H1 (cell line): Measurements from ENCODE around the gene GRK3. TPM values are rescaled to one million over a fixed set of nuclear protein-coding genes. Genes with fewer than 3 reads are reported as not detected.

Experiments
- CTCF ChIA-PET: fragments of 300-600 bp; sonication (Branson Sonifier 250); formaldehyde crosslinking; loops from one replicate; lab custom pipeline; 2021; ENCODE audit not compliant: partially characterized antibody; lab: Charles Lee
- POLR2A ChIA-PET: fragments of 300-600 bp; sonication (Branson Sonifier 250); formaldehyde crosslinking; loops from one replicate; lab custom pipeline; 2021; ENCODE audit warnings: inconsistent platforms; ENCODE audit not compliant: partially characterized antibody; lab: Charles Lee
- DNase-seq, 2 experiments: peaks; one replicate each; pipeline versions ENCODE4 v3.0.0 to v3.0.0-alpha.2; 2010 to 2022; ENCODE audit warnings: low spot score in 2 of 2, low read depth in 1 of 2, mixed read lengths in 1 of 2
- FAIRE-seq: peaks from 2 replicates; lab custom pipeline; 2011; peaks lifted over from hg19 to GRCh38; lab: Jason Lieb, UNC
- H2AFZ ChIP-seq: 2 replicates; pipeline ENCODE4 v1.8.1; 2012; ENCODE audit warnings: low read length, inconsistent platforms
- H2AK5ac ChIP-seq: 2 replicates; pipeline ENCODE4 v1.6.1; 2013; ENCODE audit warnings: low read depth, low read length
- H2BK120ac ChIP-seq: replicated peaks from 2 replicates; pipeline ENCODE3; 2013; ENCODE audit warnings: low read depth, low read length, inconsistent platforms
- H2BK12ac ChIP-seq: 2 replicates; pipeline ENCODE4 v1.6.1; 2013; ENCODE audit warnings: low read depth, low read length
- H2BK15ac ChIP-seq: 2 replicates; pipeline ENCODE4 v1.6.1; 2013; ENCODE audit warnings: low read length
- H2BK20ac ChIP-seq: 2 replicates; pipeline ENCODE4 v1.6.1; 2013; ENCODE audit warnings: low read length
- H2BK5ac ChIP-seq: 2 replicates; pipeline ENCODE4 v1.6.1; 2013; ENCODE audit warnings: low read depth, low read length
- H3K14ac ChIP-seq: 2 replicates; pipeline ENCODE4 v1.6.1; 2013; ENCODE audit warnings: inconsistent platforms; ENCODE audit not compliant: insufficient read length
- H3K18ac ChIP-seq: 2 replicates; pipeline ENCODE4 v1.6.1; 2013; ENCODE audit warnings: low read length; ENCODE audit errors: extremely low read depth
- H3K23ac ChIP-seq: 2 replicates; pipeline ENCODE4 v1.6.1; 2013; ENCODE audit warnings: inconsistent platforms; ENCODE audit not compliant: insufficient read length
- H3K23me2 ChIP-seq: 2 replicates; pipeline ENCODE4 v1.6.1; 2013; ENCODE audit warnings: low read depth, low read length
- H3K27ac ChIP-seq: 2 replicates; pipeline ENCODE4 v1.6.1; 2011; ENCODE audit warnings: low read depth, low read length, inconsistent platforms
- H3K27me3 ChIP-seq, 4 experiments: replicated peaks in 1 of 4; 1 replicate in 1 of 4; 2 replicates in 3 of 4; pipeline versions ENCODE4 v1.6.1 to v1.8.1; 2011 to 2013; ENCODE audit warnings: low read length in 3 of 4, mild to moderate bottlenecking in 3 of 4, inconsistent platforms in 2 of 4, mixed read lengths in 2 of 4, moderate library complexity in 1 of 4; ENCODE audit not compliant: control insufficient read depth in 3 of 4, insufficient read depth in 3 of 4; ENCODE audit errors: extremely low read depth in 1 of 4
- H3K36me3 ChIP-seq, 4 experiments: 2 replicates each; pipeline versions ENCODE4 v1.6.1 to v1.8.1; 2011 to 2013; ENCODE audit warnings: mild to moderate bottlenecking in 4 of 4, low read length in 3 of 4, moderate library complexity in 2 of 4, control low read depth in 1 of 4, inconsistent platforms in 1 of 4; ENCODE audit not compliant: insufficient read depth in 4 of 4, control insufficient read depth in 2 of 4
- H3K4ac ChIP-seq: replicated peaks from 2 replicates; pipeline ENCODE3; 2013; ENCODE audit warnings: low read length, low read depth, mixed read lengths, inconsistent platforms; ENCODE audit not compliant: insufficient read length
- H3K4me1 ChIP-seq, 4 experiments: replicated peaks in 1 of 4; 1 replicate in 1 of 4; 2 replicates in 3 of 4; pipeline versions ENCODE4 v1.6.1 to v1.8.1; 2011 to 2013; ENCODE audit warnings: low read length in 3 of 4, inconsistent platforms in 2 of 4, mixed read lengths in 1 of 4; ENCODE audit not compliant: insufficient read depth in 4 of 4, control insufficient read depth in 3 of 4
- H3K4me2 ChIP-seq, 2 experiments: 2 replicates each; pipeline versions ENCODE4 v1.6.1 to v1.8.1; 2011 to 2013; ENCODE audit warnings: low read depth in 2 of 2, low read length in 2 of 2, control low read depth in 1 of 2, inconsistent platforms in 1 of 2, mild to moderate bottlenecking in 1 of 2; ENCODE audit not compliant: insufficient read depth in 1 of 2
- H3K4me3 ChIP-seq, 4 experiments: fragments of 200-600, 300-600 bp in 1 of 4; sonication (generic), shearing (Covaris generic), sonication (Bioruptor Twin) in 1 of 4; 2 replicates each; pipeline versions ENCODE4 v1.5.1 to v1.8.1; 2011 to 2016; ENCODE audit warnings: low read length in 4 of 4, low read depth in 3 of 4, control low read depth in 2 of 4, inconsistent platforms in 2 of 4, mild to moderate bottlenecking in 2 of 4, mixed read lengths in 1 of 4, moderate library complexity in 1 of 4; ENCODE audit not compliant: insufficient read depth in 2 of 4; ENCODE audit errors: extremely low read depth in 1 of 4
- H3K56ac ChIP-seq: replicated peaks from 2 replicates; pipeline ENCODE3; 2013; ENCODE audit warnings: low read depth, mild to moderate bottlenecking, mixed read lengths, low read length, inconsistent platforms; ENCODE audit not compliant: insufficient read length
- H3K79me1 ChIP-seq: 2 replicates; pipeline ENCODE4 v1.6.1; 2013; ENCODE audit warnings: low read depth, low read length, control low read depth
- H3K79me2 ChIP-seq, 2 experiments: 2 replicates each; pipeline versions ENCODE4 v1.6.1 to v1.8.1; 2012 to 2013; ENCODE audit warnings: low read length in 2 of 2, mild to moderate bottlenecking in 2 of 2, inconsistent platforms in 1 of 2; ENCODE audit not compliant: insufficient read depth in 2 of 2, control insufficient read depth in 1 of 2
- H3K9ac ChIP-seq, 4 experiments: replicated peaks in 1 of 4; 1 replicate in 1 of 4; 2 replicates in 3 of 4; pipeline versions ENCODE4 v1.6.1 to v1.8.1; 2011 to 2013; ENCODE audit warnings: low read depth in 3 of 4, low read length in 3 of 4, control low read depth in 2 of 4, mild to moderate bottlenecking in 2 of 4, moderate library complexity in 2 of 4, inconsistent platforms in 1 of 4; ENCODE audit errors: extremely low read depth in 1 of 4
- H3K9me3 ChIP-seq, 2 experiments: 2 replicates each; pipeline versions ENCODE4 v1.6.1 to v1.8.1; 2012 to 2013; ENCODE audit warnings: mild to moderate bottlenecking in 2 of 2, moderate library complexity in 2 of 2, control low read depth in 1 of 2, inconsistent platforms in 1 of 2, low read depth in 1 of 2, low read length in 1 of 2, mixed read lengths in 1 of 2; ENCODE audit not compliant: insufficient read depth in 2 of 2
- H4K20me1 ChIP-seq, 2 experiments: replicated peaks in 1 of 2; 2 replicates each; pipeline versions ENCODE3 to v1.8.1; 2011 to 2013; ENCODE audit warnings: inconsistent platforms in 2 of 2, low read length in 2 of 2, mild to moderate bottlenecking in 1 of 2; ENCODE audit not compliant: insufficient read depth in 2 of 2, control insufficient read depth in 1 of 2
- H4K5ac ChIP-seq: 2 replicates; pipeline ENCODE4 v1.6.1; 2013; ENCODE audit warnings: low read length, low read depth, mixed read lengths, inconsistent platforms; ENCODE audit not compliant: insufficient read length
- H4K8ac ChIP-seq: 2 replicates; pipeline ENCODE4 v1.8.0; 2013; ENCODE audit warnings: mild to moderate bottlenecking, moderate library complexity, low read length, inconsistent platforms; ENCODE audit not compliant: insufficient read depth; ENCODE audit errors: extremely low read depth
- H4K91ac ChIP-seq: replicated peaks from 2 replicates; pipeline ENCODE3; 2013; ENCODE audit warnings: low read length, mixed read lengths, inconsistent platforms; ENCODE audit not compliant: insufficient read length
- ASH2L ChIP-seq: fragments of 200-600, 300-600 bp; sonication (generic); IDR thresholded peaks from one replicate; pipeline ENCODE4 v1.7.1; 2017; ENCODE audit warnings: low read length
- BACH1 ChIP-seq: IDR thresholded peaks from 2 replicates; pipeline ENCODE4 v1.6.1; 2012; ENCODE audit warnings: low read length, improper control_type of control experiment
- BCL11A ChIP-seq, 2 experiments: IDR thresholded peaks; one replicate each; pipeline ENCODE4 v1.6.1; 2011; ENCODE audit warnings: low read depth in 2 of 2, low read length in 2 of 2, mild to moderate bottlenecking in 2 of 2
- CEBPB ChIP-seq: IDR thresholded peaks from 2 replicates; pipeline ENCODE4 v1.6.1; 2012; ENCODE audit warnings: low read depth, low read length
- EGR1 ChIP-seq: IDR thresholded peaks from 2 replicates; pipeline ENCODE4 v1.6.1; 2011; ENCODE audit warnings: low read depth, low read length, borderline replicate concordance
- HDAC2 ChIP-seq, 2 experiments: fragments of 300-600 bp in 1 of 2; sonication (generic) in 1 of 2; IDR thresholded peaks; 2 replicates each; pipeline ENCODE4 v1.6.1; 2011 to 2012; ENCODE audit warnings: low read depth in 2 of 2, low read length in 2 of 2, mild to moderate bottlenecking in 2 of 2, moderate library complexity in 2 of 2, borderline replicate concordance in 1 of 2, inconsistent platforms in 1 of 2
- JUND ChIP-seq: IDR thresholded peaks from 2 replicates; pipeline ENCODE4 v1.6.1; 2011; ENCODE audit warnings: mild to moderate bottlenecking, improper control_type of control experiment, low read length
- KDM1A ChIP-seq: fragments of 200-600, 300-600 bp; sonication (generic); IDR thresholded peaks from 2 replicates; pipeline ENCODE4 v1.7.1; 2016; ENCODE audit warnings: mild to moderate bottlenecking, low read length, borderline replicate concordance
- POLR2A ChIP-seq, 2 experiments: IDR thresholded peaks; 1 replicate in 1 of 2; 2 replicates in 1 of 2; pipeline ENCODE4 v1.6.1; 2011; ENCODE audit warnings: low read depth in 2 of 2, low read length in 2 of 2, mild to moderate bottlenecking in 2 of 2; ENCODE audit errors: control extremely low read depth in 1 of 2
- POU5F1 ChIP-seq: IDR thresholded peaks from 2 replicates; pipeline ENCODE4 v1.6.1; 2011; ENCODE audit warnings: low read depth, mild to moderate bottlenecking, low read length, moderate library complexity
- RAD21 ChIP-seq, 2 experiments: IDR thresholded peaks in 1 of 2; conservative IDR thresholded peaks in 1 of 2; 2 replicates each; pipeline ENCODE4 v1.6.1; 2011; ENCODE audit warnings: low read depth in 2 of 2, low read length in 2 of 2, improper control_type of control experiment in 1 of 2, inconsistent platforms in 1 of 2, mild to moderate bottlenecking in 1 of 2, moderate library complexity in 1 of 2
- RFX5 ChIP-seq: IDR thresholded peaks from 2 replicates; pipeline ENCODE4 v1.6.1; 2011; ENCODE audit warnings: low read depth, low read length, improper control_type of control experiment, borderline replicate concordance
- SRF ChIP-seq: IDR thresholded peaks from 2 replicates; pipeline ENCODE4 v1.6.1; 2011; ENCODE audit warnings: mild to moderate bottlenecking, low read depth, low read length, moderate library complexity
- TAF1 ChIP-seq: IDR thresholded peaks from 2 replicates; pipeline ENCODE4 v1.6.1; 2011; ENCODE audit warnings: mild to moderate bottlenecking, low read depth, low read length
- TEAD4 ChIP-seq: IDR thresholded peaks from 2 replicates; pipeline ENCODE4 v1.6.1; 2012; ENCODE audit warnings: low read depth, low read length, inconsistent platforms, mixed read lengths
- WGBS, 2 experiments: shearing (Covaris generic) in 1 of 2; methylation state at CpG; one replicate each; pipeline versions ENCODE4 v1.1.6 to v1.1.7; 2013 to 2015; ENCODE audit warnings: low lambda C conversion rate in 2 of 2, mixed read lengths in 2 of 2, inconsistent platforms in 1 of 2, low coverage in 1 of 2, missing lambda C conversion rate in 1 of 2; ENCODE audit not compliant: insufficient replicate concordance in 2 of 2, insufficient coverage in 1 of 2, insufficient read length in 1 of 2; ENCODE audit errors: extremely low coverage in 1 of 2, missing lambda C conversion rate in 1 of 2; 5-methylcytosine and 5-hydroxymethylcytosine counted together
- polyA plus RNA-seq, 7 experiments: library from polyadenylated mRNA; depleted of rRNA in 3 of 7; stranded (reverse) in 5 of 7; unstranded in 2 of 7; fragments of >200 nt in 5 of 7; fragments of 200-250 nt in 2 of 7; gene quantifications; 1 replicate in 5 of 7; 2 replicates in 1 of 7; 4 replicates in 1 of 7; pipeline versions ENCODE4 v1.2.1 to v1.2.3, GENCODE V29; 2011 to 2013; ENCODE audit warnings: missing spikeins in 2 of 7, mixed read lengths in 2 of 7
- total RNA-seq: library from RNA; stranded (reverse); fragmentation: NEBNext Ultra II Directional; extraction: Animal tissue kit (Norgen Biotek cat#: 25700); gene quantifications from 2 replicates; pipeline ENCODE4 v1.2.1, GENCODE V29; 2021

The GRK3 gene
- total and polyA plus RNA-seq, 2 of the 8 experiments (the other 6 are each of a cell fraction or from before 2014, with no cell fraction given): 7.5 to 35.3 TPM

DNA sequence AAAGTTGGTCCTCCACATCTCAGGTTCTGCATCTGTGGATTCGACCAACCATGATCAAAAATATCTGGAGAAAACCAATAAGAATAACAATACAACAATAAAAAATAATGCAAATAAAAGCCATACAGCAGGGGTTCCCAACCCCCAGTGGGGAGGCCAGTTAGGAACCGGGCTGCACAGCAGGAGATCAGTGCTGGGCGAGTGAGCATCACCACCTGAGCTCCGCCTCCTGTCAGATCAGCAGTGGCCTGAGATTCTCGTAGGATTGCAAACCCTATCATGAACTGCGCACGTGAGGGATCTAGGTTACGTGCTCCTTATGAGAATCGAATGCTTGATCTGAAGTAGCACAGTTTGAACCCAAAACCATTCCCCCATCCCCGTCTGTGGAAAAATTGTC lies 152.2 kb downstream of the GRK3 start:
- no peak overlapping the region for H2BK20ac ChIP-seq
- H3K56ac ChIP-seq: no peak overlapping the region
- ChIA-PET POLR2A (no interaction called here), CTCF (no interaction called here)
- H3K23ac ChIP-seq: no peak overlapping the region
- H3K18ac ChIP-seq: no peak overlapping the region
- 80% methylated on average over 10 of the region's 10 CpGs; no CpG with 5 or more reads in 1 of the 2 experiments for WGBS, 2 experiments
- peaks cover 0 to 8% (median 0%) of the 10 kb centered on the region in 4 experiments; a peak in 3 of 8 replicates for H3K36me3 ChIP-seq
- no peak overlapping the region for H2BK120ac ChIP-seq
- no peak overlapping the region for H2BK15ac ChIP-seq
- H4K5ac ChIP-seq: no peak overlapping the region
- H4K20me1 ChIP-seq: peaks cover 0 to 4% of the 10 kb centered on the region in 2 experiments
- no peak overlapping the region for H4K91ac ChIP-seq
- no peaks in the 10 kb centered on the region for H3K79me2 ChIP-seq
- no peaks in the 10 kb centered on the region for H3K9me3 ChIP-seq
- H2BK5ac ChIP-seq: no peak overlapping the region
- H3K4ac ChIP-seq: no peak overlapping the region
- no peak overlapping the region for H4K8ac ChIP-seq
- H3K4me3 ChIP-seq: no peak overlapping the region
- DNase-seq: no peak
- H3K23me2 ChIP-seq: no peaks in the 10 kb centered on the region
- H3K79me1 ChIP-seq: no peaks in the 10 kb centered on the region
- H3K27me3 ChIP-seq: no peaks in the 10 kb centered on the region
- H2AK5ac ChIP-seq: no peak overlapping the region
- H3K9ac ChIP-seq: no peak overlapping the region
- H2BK12ac ChIP-seq: no peak overlapping the region
- no peak overlapping the region for H3K14ac ChIP-seq
- H2AFZ ChIP-seq: no peak overlapping the region
- H3K4me1 ChIP-seq: no peaks in the 10 kb centered on the region
- H3K4me2 ChIP-seq: no peak overlapping the region
- no peak for FAIRE-seq
- no peak overlapping the region for H3K27ac ChIP-seq
- TF ChIP-seq RFX5: no peak
- TF ChIP-seq BACH1: no peak
- TF ChIP-seq POU5F1: no peak
- no peak for TF ChIP-seq RAD21 (IDR thresholded peaks at IDR 0.05 in 1 of 2, conservative IDR thresholded peaks at IDR 0.05 in 1 of 2; ENCODE audit: low read depth in 2 of 2, low read length in 2 of 2)
- no peak for TF ChIP-seq KDM1A
- TF ChIP-seq BCL11A (IDR thresholded peaks at IDR 0.05; ENCODE audit: low read depth in 2 of 2, low read length in 2 of 2): no peak
- no peak for TF ChIP-seq TEAD4
- TF ChIP-seq HDAC2 (IDR thresholded peaks at IDR 0.05; ENCODE audit: borderline replicate concordance in 1 of 2, low read depth in 2 of 2, low read length in 2 of 2): no peak
- TF ChIP-seq CEBPB: no peak
- TF ChIP-seq JUND: no peak
- no peak for TF ChIP-seq SRF
- no peak for TF ChIP-seq POLR2A (IDR thresholded peaks at IDR 0.05; ENCODE audit: control extremely low read depth in 1 of 2, low read depth in 2 of 2, low read length in 2 of 2)
- no peak for TF ChIP-seq TAF1
- no peak for TF ChIP-seq ASH2L
- TF ChIP-seq EGR1: no peak
